K562 (cell line): ENCODE measurements around the gene PAFAH1B1. TPM values are rescaled to one million over a fixed set of nuclear protein-coding genes. Genes with fewer than 3 reads are reported as not detected.

Experiments used
- CBFA2T2 ChIP-seq: fragments of 450-650 bp; conservative IDR thresholded peaks from 2 replicates; pipeline ENCODE4 v1.6.1; 2017; ENCODE audit warnings: mild to moderate bottlenecking
- E2F8 ChIP-seq: fragments of 450-650 bp; IDR thresholded peaks from 2 replicates; pipeline ENCODE4 v1.7.1; 2018; ENCODE audit warnings: mild to moderate bottlenecking, low read depth; ENCODE audit not compliant: partially characterized antibody
- E4F1 ChIP-seq: fragments of 250-450 bp; sonication (Bioruptor Pico); IDR thresholded peaks from 2 replicates; pipeline ENCODE4 v1.5.0; 2021; ENCODE audit warnings: mild to moderate bottlenecking, borderline replicate concordance
- EP400 ChIP-seq: fragments of 450-650 bp; IDR thresholded peaks from 2 replicates; pipeline ENCODE4 v1.6.1; 2017; ENCODE audit warnings: antibody characterized with exemption, mild to moderate bottlenecking, moderate library complexity
- ESRRA ChIP-seq: fragments of 450-650 bp; IDR thresholded peaks from 2 replicates; pipeline ENCODE4 v1.6.1; 2014; ENCODE audit warnings: low read depth, mild to moderate bottlenecking, moderate library complexity, borderline replicate concordance
- FOXJ2 ChIP-seq: fragments of 200-800 bp; sonication (Bioruptor generic); IDR thresholded peaks from 2 replicates; pipeline ENCODE4 v1.6.1; 2016; ENCODE audit warnings: missing genetic modification characterization, missing compliant biosample characterization
- MLLT1 ChIP-seq, 2 experiments: fragments of 450-650 bp; IDR thresholded peaks; 2 replicates each; pipeline ENCODE4 v1.6.1; 2016
- MYBL2 ChIP-seq, 2 experiments: fragments of 450-650 bp in 1 of 2; sonication (generic) in 1 of 2; formaldehyde crosslinking in 1 of 2; IDR thresholded peaks; 2 replicates each; pipeline versions ENCODE4 v1.6.1 to v1.8.1; 2017 to 2022; ENCODE audit warnings: borderline replicate concordance in 1 of 2, inconsistent platforms in 1 of 2, low read depth in 1 of 2, mild to moderate bottlenecking in 1 of 2, missing genetic modification reagents in 1 of 2, moderate library complexity in 1 of 2
- NR2C1 ChIP-seq, 2 experiments: fragments of 450-650 bp; IDR thresholded peaks; 2 replicates each; pipeline ENCODE4 v1.6.1; 2017; ENCODE audit warnings: mild to moderate bottlenecking in 2 of 2, antibody characterized with exemption in 1 of 2, inconsistent platforms in 1 of 2, missing compliant biosample characterization in 1 of 2, missing genetic modification characterization in 1 of 2
- RB1 ChIP-seq: fragments of 450-650 bp; IDR thresholded peaks from 2 replicates; pipeline ENCODE4 v1.6.1; 2017; ENCODE audit warnings: low read depth, mild to moderate bottlenecking
- UBTF ChIP-seq, 2 experiments: IDR thresholded peaks; 2 replicates each; pipeline ENCODE4 v1.6.1; 2012; ENCODE audit warnings: improper control_type of control experiment in 2 of 2, low read depth in 2 of 2, low read length in 2 of 2, borderline replicate concordance in 1 of 2
- ZNF133 ChIP-seq: fragments of 250-450 bp; sonication (Bioruptor Pico); IDR thresholded peaks from 2 replicates; pipeline ENCODE4 v1.4.0; 2020; ENCODE audit warnings: mild to moderate bottlenecking
- ZNF398 ChIP-seq: fragments of 250-450 bp; sonication (Bioruptor Pico); IDR thresholded peaks from 2 replicates; pipeline ENCODE4 v1.8.0; 2021; ENCODE audit warnings: moderate library complexity, mild to moderate bottlenecking, inconsistent platforms
- ZNF436 ChIP-seq: fragments of 250-450, 450-650 bp; sonication (Bioruptor Pico); formaldehyde crosslinking; IDR thresholded peaks from 2 replicates; pipeline ENCODE4 v1.7.0; 2020; ENCODE audit warnings: mild to moderate bottlenecking
- polyA plus RNA-seq, 8 experiments: library from polyadenylated mRNA; depleted of rRNA in 4 of 8; stranded (reverse) in 5 of 8; unstranded in 3 of 8; fragments of >200 nt; fragmentation: Nextera tagmentation in 2 of 8; fragmentation: Illumina TruSeq in 1 of 8; extraction: Ambion mirVana in 2 of 8; extraction: Trizol in 1 of 8; gene quantifications; 2 replicates each; pipeline versions ENCODE4 v1.2.1 to v1.2.3, GENCODE V29; 2011 to 2014; ENCODE audit warnings: inconsistent platforms in 1 of 8, missing spikeins in 1 of 8
- total RNA-seq, 7 experiments: library from RNA; depleted of rRNA in 6 of 7; stranded (reverse); fragments of >200 nt in 6 of 7; fragmentation: Illumina TruSeq in 2 of 7; extraction: Trizol in 2 of 7; gene quantifications; 2 replicates each; pipeline versions ENCODE4 v1.2.1 to v1.2.3, GENCODE V29; 2011 to 2021; ENCODE audit warnings: low replicate concordance in 1 of 7

PAFAH1B1 gene
- total and polyA plus RNA-seq, 9 of the 15 experiments (the other 6 are each of a cell fraction or from before 2014, with no cell fraction given) = 23.3 to 66.4 (median 40.2) TPM

- TF ChIP-seq UBTF (IDR thresholded peaks at IDR 0.05; ENCODE audit: borderline replicate concordance in 1 of 2, low read depth in 2 of 2, low read length in 2 of 2) = no peak
- no peak for TF ChIP-seq MLLT1 (IDR thresholded peaks at IDR 0.05)
- no peak for TF ChIP-seq ZNF436 (CRISPR knock-in tag)
- no peak for TF ChIP-seq E2F8
- 0 out of 2 replicates have a peak, but pooled peaks have one; percentile 15 for TF ChIP-seq RB1
- no peak for TF ChIP-seq ZNF133 (CRISPR knock-in tag)
- TF ChIP-seq FOXJ2 (tag) = no peak
- peak; percentile 79 for TF ChIP-seq CBFA2T2
- 0 out of 2 replicates have a peak, but pooled peaks have one; percentile 20 for TF ChIP-seq EP400
- TF ChIP-seq NR2C1 (IDR thresholded peaks at IDR 0.05) = no peak
- TF ChIP-seq NR2C1 (tag; IDR thresholded peaks at IDR 0.05) = no peak
- no peak for TF ChIP-seq ZNF398 (CRISPR knock-in tag)
- no peak for TF ChIP-seq E4F1
- TF ChIP-seq MYBL2 (IDR thresholded peaks at IDR 0.05; ENCODE audit: low read depth) = no peak
- no peak for TF ChIP-seq MYBL2 (CRISPR knock-in tag; IDR thresholded peaks at IDR 0.05; ENCODE audit: borderline replicate concordance)
- TF ChIP-seq ESRRA = no peak
These were observed 30.9 kb downstream of the PAFAH1B1 start (continued) for GRCh38 chr17:2624292-2624731.
